IMR-90 (cell line): ENCODE results near the gene GANC. TPM values are rescaled to one million over a fixed set of nuclear protein-coding genes. Genes with fewer than 3 reads are reported as not detected.
A peak's percentile ranks its signal among the peaks of the same experiment; 100 is the strongest.

Source experiments
- ATAC-seq: fragments of 200-7000 bp; cut with Tn5 transposase; 2 replicates; pipeline ENCODE4 v1.9.1; 2020; ENCODE audit warnings: low read depth, mild to moderate bottlenecking, moderate library complexity
- BruUV-seq: library from RNA; stranded (reverse); fragments of 400-500 nt; replicated peaks from 2 replicates; lab custom pipeline; 2021; lab: Mats Ljungman, UMichigan
- CTCF ChIA-PET: fragments of 300-600 bp; formaldehyde crosslinking; extraction: SDS; loops from one replicate; lab custom pipeline; 2021; ENCODE audit warnings: antibody characterized with exemption; lab: Yijun Ruan, JAX
- POLR2A ChIA-PET: fragments of 300-600 bp; sonication (Branson Sonifier 250); formaldehyde crosslinking; loops from one replicate; lab custom pipeline; 2022; ENCODE audit warnings: antibody characterized with exemption; ENCODE audit not compliant: unreplicated experiment; lab: Charles Lee
- DNase-seq: peaks from one replicate; pipeline ENCODE4 v3.0.0; 2013
- H2AFZ ChIP-seq: replicated peaks from 2 replicates; pipeline ENCODE3; 2013; ENCODE audit warnings: low read length, mild to moderate bottlenecking; ENCODE audit not compliant: poor library complexity
- H2AK5ac ChIP-seq: 2 replicates; pipeline ENCODE4 v1.6.1; 2013; ENCODE audit warnings: low read depth, low read length, inconsistent platforms
- H2AK9ac ChIP-seq: replicated peaks from 2 replicates; pipeline ENCODE3; 2013; ENCODE audit warnings: mild to moderate bottlenecking, low read depth, low read length, moderate library complexity; ENCODE audit not compliant: poor library complexity
- H2BK120ac ChIP-seq: 2 replicates; pipeline ENCODE4 v1.6.1; 2013; ENCODE audit warnings: low read depth, low read length, inconsistent platforms
- H2BK15ac ChIP-seq: 3 replicates; pipeline ENCODE4 v1.6.1; 2013; ENCODE audit warnings: low read depth, low read length, inconsistent platforms
- H2BK20ac ChIP-seq: 2 replicates; pipeline ENCODE4 v1.6.1; 2013; ENCODE audit warnings: low read depth, mild to moderate bottlenecking, inconsistent platforms, low read length, moderate library complexity
- H2BK5ac ChIP-seq: 2 replicates; pipeline ENCODE4 v1.6.1; 2013; ENCODE audit warnings: mild to moderate bottlenecking, low read depth, low read length, inconsistent platforms; ENCODE audit not compliant: poor library complexity, severe bottlenecking
- H3K14ac ChIP-seq: replicated peaks from 2 replicates; pipeline ENCODE4 v1.6.1; 2013; ENCODE audit warnings: low read depth, low read length, inconsistent platforms
- H3K18ac ChIP-seq: 2 replicates; pipeline ENCODE4 v1.6.1; 2013; ENCODE audit warnings: low read depth, low read length, control low read depth
- H3K23ac ChIP-seq: 2 replicates; pipeline ENCODE4 v1.6.1; 2013; ENCODE audit warnings: low read depth, low read length, inconsistent platforms
- H3K27ac ChIP-seq: 2 replicates; pipeline ENCODE4 v1.5.1; 2013; ENCODE audit warnings: mild to moderate bottlenecking, control low read depth, low read length; ENCODE audit not compliant: insufficient read depth
- H3K27me3 ChIP-seq: 2 replicates; pipeline ENCODE4 v1.6.1; 2013; ENCODE audit warnings: low read length; ENCODE audit not compliant: control insufficient read depth, insufficient read depth
- H3K36me3 ChIP-seq: 2 replicates; pipeline ENCODE4 v1.6.1; 2013; ENCODE audit warnings: low read length, mixed read lengths; ENCODE audit not compliant: control insufficient read depth, insufficient read depth
- H3K4ac ChIP-seq: 2 replicates; pipeline ENCODE4 v1.6.1; 2013; ENCODE audit warnings: low read depth, low read length, inconsistent platforms
- H3K4me1 ChIP-seq: 2 replicates; pipeline ENCODE4 v1.6.1; 2013; ENCODE audit warnings: low read length, mixed read lengths; ENCODE audit not compliant: control insufficient read depth, insufficient read depth
- H3K4me2 ChIP-seq: 2 replicates; pipeline ENCODE4 v1.6.1; 2013; ENCODE audit warnings: low read depth, mild to moderate bottlenecking, control low read depth, low read length, moderate library complexity
- H3K4me3 ChIP-seq: 2 replicates; pipeline ENCODE4 v1.5.1; 2013; ENCODE audit warnings: low read depth, mild to moderate bottlenecking, control low read depth, low read length, moderate library complexity; ENCODE audit not compliant: insufficient read depth
- H3K56ac ChIP-seq: 2 replicates; pipeline ENCODE4 v1.6.1; 2013; ENCODE audit warnings: low read length, inconsistent platforms; ENCODE audit not compliant: insufficient read depth; ENCODE audit errors: extremely low read depth
- H3K79me1 ChIP-seq, 2 experiments: 2 replicates each; pipeline ENCODE4 v1.6.1; 2013; ENCODE audit warnings: low read length in 2 of 2, inconsistent platforms in 1 of 2, low read depth in 1 of 2
- H3K9ac ChIP-seq: 2 replicates; pipeline ENCODE4 v1.6.1; 2013; ENCODE audit warnings: low read depth, low read length, control low read depth
- H3K9me1 ChIP-seq: 2 replicates; pipeline ENCODE4 v1.6.1; 2013; ENCODE audit warnings: low read length, inconsistent platforms; ENCODE audit not compliant: insufficient read depth
- H3K9me3 ChIP-seq: 2 replicates; pipeline ENCODE4 v1.6.1; 2013; ENCODE audit warnings: low read length; ENCODE audit not compliant: control insufficient read depth, insufficient read depth
- H4K20me1 ChIP-seq: 2 replicates; pipeline ENCODE4 v1.6.1; 2013; ENCODE audit warnings: low read length, inconsistent platforms; ENCODE audit not compliant: insufficient read depth
- H4K5ac ChIP-seq: 2 replicates; pipeline ENCODE4 v1.6.1; 2013; ENCODE audit warnings: mild to moderate bottlenecking, low read depth, low read length, control low read depth
- H4K8ac ChIP-seq, 2 experiments: 2 replicates each; pipeline ENCODE4 v1.6.1; 2013; ENCODE audit warnings: low read depth in 2 of 2, low read length in 2 of 2, control low read depth in 1 of 2, inconsistent platforms in 1 of 2
- H4K91ac ChIP-seq: 2 replicates; pipeline ENCODE4 v1.6.1; 2013; ENCODE audit warnings: low read depth, low read length, inconsistent platforms; ENCODE audit not compliant: insufficient read depth
- BHLHE40 ChIP-seq: fragments of 150-350 bp; IDR thresholded peaks from 2 replicates; pipeline ENCODE4 v1.6.1; 2016; ENCODE audit warnings: mild to moderate bottlenecking, low read depth, low read length
- CEBPB ChIP-seq: IDR thresholded peaks from 2 replicates; pipeline ENCODE4 v1.6.1; 2012; ENCODE audit warnings: low read depth, low read length, improper control_type of control experiment
- CHD1 ChIP-seq: IDR thresholded peaks from 2 replicates; pipeline ENCODE4 v1.6.1; 2012; ENCODE audit warnings: low read depth, low read length, improper control_type of control experiment
- FOS ChIP-seq: fragments of 150-350 bp; IDR thresholded peaks from 2 replicates; pipeline ENCODE4 v1.6.1; 2016; ENCODE audit warnings: low read depth, low read length
- MAFK ChIP-seq: IDR thresholded peaks from 2 replicates; pipeline ENCODE4 v1.6.1; 2012; ENCODE audit warnings: low read depth, low read length, improper control_type of control experiment
- MAZ ChIP-seq: IDR thresholded peaks from 2 replicates; pipeline ENCODE4 v1.6.1; 2012; ENCODE audit warnings: low read depth, mild to moderate bottlenecking, low read length, improper control_type of control experiment, moderate library complexity, borderline replicate concordance
- MXI1 ChIP-seq: IDR thresholded peaks from 2 replicates; pipeline ENCODE4 v1.6.1; 2012; ENCODE audit warnings: low read depth, mild to moderate bottlenecking, low read length, moderate library complexity, borderline replicate concordance
- NFE2L2 ChIP-seq: fragments of 150-350 bp; IDR thresholded peaks from 2 replicates; pipeline ENCODE4 v1.6.1; 2016; ENCODE audit warnings: low read depth, mild to moderate bottlenecking, low read length
- POLR2A ChIP-seq: IDR thresholded peaks from 2 replicates; pipeline ENCODE4 v1.6.1; 2012; ENCODE audit warnings: mild to moderate bottlenecking, low read depth, low read length
- RAD21 ChIP-seq: IDR thresholded peaks from 2 replicates; pipeline ENCODE4 v1.6.1; 2012; ENCODE audit warnings: low read length, improper control_type of control experiment
- RCOR1 ChIP-seq: IDR thresholded peaks from 2 replicates; pipeline ENCODE4 v1.6.1; 2012; ENCODE audit warnings: mild to moderate bottlenecking, low read length, improper control_type of control experiment; ENCODE audit not compliant: insufficient replicate concordance
- RFX5 ChIP-seq: IDR thresholded peaks from 2 replicates; pipeline ENCODE4 v1.8.0; 2012; ENCODE audit warnings: low read depth, mild to moderate bottlenecking, low read length, moderate library complexity
- SMC3 ChIP-seq: fragments of 150-350 bp; IDR thresholded peaks from 2 replicates; pipeline ENCODE4 v1.6.1; 2016; ENCODE audit warnings: low read depth, mild to moderate bottlenecking, antibody characterized with exemption, low read length, moderate library complexity
- WGBS, 2 experiments: methylation state at CpG; one replicate each; pipeline versions ENCODE4 v1.1.5 to v1.1.7; 2013; ENCODE audit warnings: missing lambda C conversion rate in 2 of 2; ENCODE audit not compliant: insufficient read length in 1 of 2; ENCODE audit errors: extremely low coverage in 2 of 2; 5-methylcytosine and 5-hydroxymethylcytosine counted together
- dilution Hi-C: fragments of 300-500 bp; cut with HindIII; formaldehyde crosslinking; loops from one replicate; pipeline ENCODE4 v1.14.3; 2018; ENCODE audit warnings: low sequenced_read_pairs; ENCODE audit not compliant: unreplicated experiment
- in situ Hi-C: fragments of 300-500 bp; cut with MboI; formaldehyde crosslinking; loops from 3 replicates; pipeline ENCODE4 v1.14.3; 2019; ENCODE audit warnings: low sequenced_read_pairs, inconsistent platforms, mixed read lengths
- intact Hi-C: fragments of 100-400 bp; cut with micrococcal nuclease; formaldehyde crosslinking; loops from 2 replicates; pipeline ENCODE4 v1.10.0; 2022
- polyA plus RNA-seq, 3 experiments: library from polyadenylated mRNA; depleted of rRNA; stranded (reverse); fragments of >200 nt; gene quantifications; 2 replicates each; pipeline ENCODE4 v1.2.3, GENCODE V29; 2012; ENCODE audit warnings: low replicate concordance in 1 of 3
- total RNA-seq: library from RNA; depleted of rRNA; stranded (reverse); fragments of >200 nt; gene quantifications from 2 replicates; pipeline ENCODE4 v1.2.3, GENCODE V29; 2012
- TF ChIP-seq, protein P1 (sequence below): conservative IDR thresholded peaks from 2 replicates; pipeline ENCODE4 v1.5.1; 2012; ENCODE audit warnings: mild to moderate bottlenecking, low read depth, low read length, improper control_type of control experiment
- TF ChIP-seq, protein P2 (sequence below): fragments of 150-350 bp; IDR thresholded peaks from 2 replicates; pipeline ENCODE4 v1.6.1; 2017; ENCODE audit warnings: mild to moderate bottlenecking, antibody characterized with exemption, low read length, low read depth

The GANC gene
- total and polyA plus RNA-seq, 2 of the 4 experiments (the other 2 are of a cell fraction) = 7.1 to 19.2 TPM

DNA sequence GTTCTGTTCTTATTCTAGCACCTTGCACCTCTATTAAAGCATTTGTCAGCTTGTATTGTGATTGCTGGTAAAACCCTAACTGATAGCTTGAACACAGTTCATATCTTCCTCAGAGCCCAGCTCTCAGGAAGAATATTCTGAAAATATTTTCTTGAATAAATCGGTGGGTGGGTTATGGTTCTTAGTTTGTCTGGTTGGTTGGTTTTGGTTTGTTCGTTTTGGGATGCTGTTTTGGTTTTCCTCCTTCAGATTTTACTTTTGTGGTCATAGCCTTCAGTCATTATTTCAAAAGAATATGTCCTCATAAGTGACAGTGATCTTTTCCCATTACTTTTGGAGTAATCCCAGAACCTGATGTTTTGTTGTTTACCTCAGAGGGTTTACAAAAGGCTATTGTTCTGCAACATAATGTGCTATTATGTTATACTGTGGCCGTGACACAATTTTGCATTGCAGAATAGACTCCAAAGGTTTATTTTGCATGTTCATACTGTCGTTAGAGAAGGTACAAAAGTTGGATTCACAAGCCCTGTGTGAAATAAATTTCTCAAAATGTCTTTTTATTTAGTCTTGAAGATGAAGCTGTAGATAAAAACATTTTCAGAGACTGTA lies 2.9 kb downstream of the GANC start:
- Histone ChIP-seq H3K9me3 (no peaks in the 10 kb centered on the region), H2AFZ (no peak overlapping the region), H4K5ac (peak overlapping the region; percentile 66; the same call in 1 of the 2 replicates), H4K20me1 (no peaks in the 10 kb centered on the region; the same call in 1 of the 2 replicates), H2BK5ac (peak overlapping the region; percentile 91), H2BK15ac (peak overlapping the region; percentile 23; the same call in 1 of the 3 replicates), H3K9ac (no peak overlapping the region; the same call in 1 of the 2 replicates), H3K9me1 (peaks cover 10% of the 10 kb centered on the region), H3K36me3 (peaks cover 7% of the 10 kb centered on the region; the same call in 1 of the 2 replicates), H3K4me2 (peak overlapping the region; percentile 54; the same call in 1 of the 2 replicates), H4K91ac (0 out of 2 replicates have a peak overlapping the region, but pooled peaks have one; percentile 18), H3K4me3 (no peak overlapping the region), H3K4me1 (peaks cover 5% of the 10 kb centered on the region; the same call in 1 of the 2 replicates), H2BK120ac (peak overlapping the region; percentile 55; the same call in 1 of the 2 replicates), H3K79me1 (peaks cover 8 to 22% of the 10 kb centered on the region in 2 experiments; a peak in 3 of 4 replicates), H3K14ac (peak overlapping the region; percentile 91; the same call in 1 of the 2 replicates), H2AK5ac (no peak overlapping the region), H2AK9ac (no peak overlapping the region), H2BK20ac (no peak overlapping the region), H4K8ac (peak overlapping the region in 1 of 2 experiments; percentile 64; a peak in 3 of 4 replicates), H3K4ac (peak overlapping the region; percentile 30; the same call in 1 of the 2 replicates), H3K56ac (no peak overlapping the region), H3K27me3 (no peaks in the 10 kb centered on the region), H3K18ac (peak overlapping the region; percentile 24; the same call in 1 of the 2 replicates), H3K27ac (no peak overlapping the region), H3K23ac (peak overlapping the region; percentile 91; the same call in 1 of the 2 replicates)
- in situ Hi-C loops (loop anchor here (5.0 kb wide), 1 partner anchor 101 kb away; no protein-coding TSS in a partner anchor), dilution Hi-C loops (no loop called here), intact Hi-C loops (loop anchor here (10.0 kb wide), 1 partner anchor 179 kb away; no protein-coding TSS in a partner anchor)
- ATAC-seq (no peak), DNase-seq (no peak)
- no TSS peak for BruUV-seq
- CTCF ChIA-PET = interaction anchor here (0.7 kb wide), 1 partner anchor 365 kb away, joined by 5 read pairs; no protein-coding TSS in a partner anchor
- POLR2A ChIA-PET = no interaction called here
- WGBS, 2 experiments = no CpG with 5 or more reads among the region's 4 CpGs
- TF ChIP-seq FOS = no peak
- TF ChIP-seq RFX5 = no peak
- no peak for TF ChIP-seq CEBPB
- no peak for TF ChIP-seq BHLHE40
- no peak for TF ChIP-seq MXI1
- TF ChIP-seq NFE2L2 = no peak
- TF ChIP-seq RCOR1 = no peak
- no peak for TF ChIP-seq MAFK
- TF ChIP-seq SMC3 = no peak
- TF ChIP-seq MAZ = no peak
- TF ChIP-seq, protein P1, sequence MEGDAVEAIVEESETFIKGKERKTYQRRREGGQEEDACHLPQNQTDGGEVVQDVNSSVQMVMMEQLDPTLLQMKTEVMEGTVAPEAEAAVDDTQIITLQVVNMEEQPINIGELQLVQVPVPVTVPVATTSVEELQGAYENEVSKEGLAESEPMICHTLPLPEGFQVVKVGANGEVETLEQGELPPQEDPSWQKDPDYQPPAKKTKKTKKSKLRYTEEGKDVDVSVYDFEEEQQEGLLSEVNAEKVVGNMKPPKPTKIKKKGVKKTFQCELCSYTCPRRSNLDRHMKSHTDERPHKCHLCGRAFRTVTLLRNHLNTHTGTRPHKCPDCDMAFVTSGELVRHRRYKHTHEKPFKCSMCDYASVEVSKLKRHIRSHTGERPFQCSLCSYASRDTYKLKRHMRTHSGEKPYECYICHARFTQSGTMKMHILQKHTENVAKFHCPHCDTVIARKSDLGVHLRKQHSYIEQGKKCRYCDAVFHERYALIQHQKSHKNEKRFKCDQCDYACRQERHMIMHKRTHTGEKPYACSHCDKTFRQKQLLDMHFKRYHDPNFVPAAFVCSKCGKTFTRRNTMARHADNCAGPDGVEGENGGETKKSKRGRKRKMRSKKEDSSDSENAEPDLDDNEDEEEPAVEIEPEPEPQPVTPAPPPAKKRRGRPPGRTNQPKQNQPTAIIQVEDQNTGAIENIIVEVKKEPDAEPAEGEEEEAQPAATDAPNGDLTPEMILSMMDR = no peak
- TF ChIP-seq RAD21 = no peak
- TF ChIP-seq, protein P2, sequence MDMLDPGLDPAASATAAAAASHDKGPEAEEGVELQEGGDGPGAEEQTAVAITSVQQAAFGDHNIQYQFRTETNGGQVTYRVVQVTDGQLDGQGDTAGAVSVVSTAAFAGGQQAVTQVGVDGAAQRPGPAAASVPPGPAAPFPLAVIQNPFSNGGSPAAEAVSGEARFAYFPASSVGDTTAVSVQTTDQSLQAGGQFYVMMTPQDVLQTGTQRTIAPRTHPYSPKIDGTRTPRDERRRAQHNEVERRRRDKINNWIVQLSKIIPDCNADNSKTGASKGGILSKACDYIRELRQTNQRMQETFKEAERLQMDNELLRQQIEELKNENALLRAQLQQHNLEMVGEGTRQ = no peak
- no peak for TF ChIP-seq CHD1
- no peak for TF ChIP-seq POLR2A
